HepG2 (cell line): ENCODE data around the gene GINS2. TPM values are rescaled to one million over a fixed set of nuclear protein-coding genes. Genes with fewer than 3 reads are reported as not detected.

ENCODE experiments used
- ATAC-seq: fragments of 200-7000 bp; cut with Tn5 transposase; 3 replicates; pipeline ENCODE4 v1.9.1; 2020; ENCODE audit warnings: mild to moderate bottlenecking, moderate library complexity
- BruUV-seq: library from RNA; stranded (reverse); fragments of 400-500 nt; replicated peaks from 2 replicates; lab custom pipeline; 2021; lab: Mats Ljungman, UMichigan
- CTCF ChIA-PET: fragments of 300-600 bp; formaldehyde crosslinking; extraction: SDS; loops from one replicate; lab custom pipeline; 2021; ENCODE audit warnings: low total read pairs, inconsistent platforms, low intra/inter-chr PET ratio; lab: Yijun Ruan, JAX
- POLR2A ChIA-PET: fragments of 350-600 bp; sonication (Branson Sonifier 250); formaldehyde crosslinking; loops from one replicate; lab custom pipeline; 2020; ENCODE audit warnings: antibody characterized with exemption, inconsistent platforms; lab: Yijun Ruan, JAX
- DNase-seq: peaks from one replicate; pipeline ENCODE4 v3.0.0-alpha.2; 2015; ENCODE audit warnings: low spot score
- FAIRE-seq: peaks from 3 replicates; lab custom pipeline; 2011; peaks lifted over from hg19 to GRCh38; lab: Jason Lieb, UNC
- H2AFZ ChIP-seq: one replicate; pipeline ENCODE4 v1.6.1; 2011; ENCODE audit warnings: low read length, inconsistent platforms
- H3K27ac ChIP-seq: fragments of 300-600 bp; 3 replicates; pipeline ENCODE4 v1.8.0; 2011; ENCODE audit warnings: mixed run types, mild to moderate bottlenecking, mixed read lengths, low read length, inconsistent platforms; ENCODE audit not compliant: insufficient read depth; ENCODE audit errors: extremely low read length
- H3K27me3 ChIP-seq, 2 experiments: fragments of 200-600 bp in 1 of 2; 2 replicates in 1 of 2; 3 replicates in 1 of 2; pipeline versions ENCODE4 v1.6.0 to v1.8.0; 2011; ENCODE audit warnings: low read length in 2 of 2, mild to moderate bottlenecking in 2 of 2, moderate library complexity in 2 of 2, inconsistent platforms in 1 of 2; ENCODE audit not compliant: insufficient read depth in 2 of 2, control insufficient read depth in 1 of 2
- H3K36me3 ChIP-seq, 2 experiments: fragments of 200-600 bp in 1 of 2; replicated peaks in 1 of 2; 2 replicates in 1 of 2; 3 replicates in 1 of 2; pipeline versions ENCODE4 v1.5.1 to v1.8.0; 2011; ENCODE audit warnings: low read length in 2 of 2, inconsistent platforms in 1 of 2; ENCODE audit not compliant: insufficient read depth in 2 of 2, control insufficient read depth in 1 of 2
- H3K4me1 ChIP-seq: 2 replicates; pipeline ENCODE4 v1.5.1; 2012; ENCODE audit warnings: low read length, inconsistent platforms; ENCODE audit not compliant: insufficient read depth
- H3K4me2 ChIP-seq: 2 replicates; pipeline ENCODE4 v1.6.0; 2011; ENCODE audit warnings: low read depth, low read length, inconsistent platforms
- H3K4me3 ChIP-seq, 3 experiments: fragments of 200-600 bp in 1 of 3; sonication (generic), shearing (Covaris generic) in 1 of 3; replicated peaks in 1 of 3; 2 replicates each; pipeline ENCODE4 v1.5.1; 2011 to 2016; ENCODE audit warnings: low read length in 3 of 3, inconsistent platforms in 2 of 3, low read depth in 2 of 3, mild to moderate bottlenecking in 2 of 3, control low read depth in 1 of 3, mixed read lengths in 1 of 3; ENCODE audit not compliant: insufficient read depth in 1 of 3
- H3K79me2 ChIP-seq: one replicate; pipeline ENCODE4 v1.6.1; 2011; ENCODE audit warnings: low read length, inconsistent platforms; ENCODE audit not compliant: insufficient read depth
- H3K9ac ChIP-seq: 2 replicates; pipeline ENCODE4 v1.6.0; 2011; ENCODE audit warnings: mild to moderate bottlenecking, low read depth, low read length, inconsistent platforms; ENCODE audit not compliant: insufficient read depth
- H3K9me3 ChIP-seq: 2 replicates; pipeline ENCODE4 v1.5.1; 2012; ENCODE audit warnings: mild to moderate bottlenecking, low read length
- H4K20me1 ChIP-seq: 2 replicates; pipeline ENCODE4 v1.6.0; 2011; ENCODE audit warnings: inconsistent platforms, mild to moderate bottlenecking, low read length, moderate library complexity; ENCODE audit not compliant: insufficient read depth
- NPAS2 ChIP-seq: sonication (generic); formaldehyde crosslinking; IDR thresholded peaks from 2 replicates; pipeline ENCODE4 v1.8.0; 2022; ENCODE audit warnings: mild to moderate bottlenecking, missing genetic modification reagents, borderline replicate concordance
- POLR2AphosphoS5 ChIP-seq: IDR thresholded peaks from 2 replicates; pipeline ENCODE4 v1.6.1; 2012; ENCODE audit warnings: low read depth, low read length
- YEATS2 ChIP-seq: sonication (generic); formaldehyde crosslinking; IDR thresholded peaks from 2 replicates; pipeline ENCODE4 v1.4.0; 2020; ENCODE audit warnings: missing genetic modification reagents, borderline replicate concordance
- ZNF326 ChIP-seq: sonication (generic); formaldehyde crosslinking; IDR thresholded peaks from 2 replicates; pipeline ENCODE4 v1.4.0; 2020; ENCODE audit warnings: missing genetic modification reagents, borderline replicate concordance
- WGBS: methylation state at CpG from one replicate; pipeline ENCODE4 v1.1.6; 2017; ENCODE audit warnings: low lambda C conversion rate; 5-methylcytosine and 5-hydroxymethylcytosine counted together
- in situ Hi-C: cut with HindIII; loops from 2 replicates; pipeline ENCODE4 v1.10.0; 2017; ENCODE audit warnings: low pct_unique_long_range_greater_than_20kb; ENCODE audit not compliant: extremely low pct_ligation_motif_present
- intact Hi-C: fragments of 100-400 bp; cut with micrococcal nuclease; formaldehyde crosslinking; loops from one replicate; pipeline ENCODE4 v1.10.0; 2022; ENCODE audit not compliant: unreplicated experiment
- polyA plus RNA-seq, 8 experiments: library from polyadenylated mRNA; depleted of rRNA in 3 of 8; stranded (reverse) in 7 of 8; unstranded in 1 of 8; fragments of >200 nt; fragmentation: Illumina TruSeq in 4 of 8; extraction: Trizol in 4 of 8; gene quantifications; 2 replicates each; pipeline versions ENCODE4 v1.2.1 to v1.2.3, GENCODE V29; 2011 to 2016; ENCODE audit warnings: low read depth in 4 of 8, missing spikeins in 1 of 8, mixed read lengths in 1 of 8; ENCODE audit not compliant: insufficient read depth in 1 of 8
- total RNA-seq, 5 experiments: library from RNA; depleted of rRNA; stranded (reverse); fragments of >200 nt; fragmentation: Illumina TruSeq; extraction: Trizol; gene quantifications; 2 replicates each; pipeline ENCODE4 v1.2.3, GENCODE V29; 2016; ENCODE audit warnings: low read depth in 1 of 5
- TF ChIP-seq, protein P1 (sequence below), 2 experiments: IDR thresholded peaks; 2 replicates each; pipeline ENCODE4 v1.6.1; 2011 to 2012; ENCODE audit warnings: low read length in 2 of 2, borderline replicate concordance in 1 of 2, low read depth in 1 of 2, mild to moderate bottlenecking in 1 of 2, moderate library complexity in 1 of 2
- TF ChIP-seq, protein P2 (sequence below): conservative IDR thresholded peaks from 2 replicates; pipeline ENCODE4 v1.6.1; 2018; ENCODE audit warnings: missing genetic modification reagents

Gene GINS2
- total and polyA plus RNA-seq, 2 of the 13 experiments (the other 11 are each of a cell fraction or from before 2014, with no cell fraction given): 10.6 to 48.3 TPM

DNA sequence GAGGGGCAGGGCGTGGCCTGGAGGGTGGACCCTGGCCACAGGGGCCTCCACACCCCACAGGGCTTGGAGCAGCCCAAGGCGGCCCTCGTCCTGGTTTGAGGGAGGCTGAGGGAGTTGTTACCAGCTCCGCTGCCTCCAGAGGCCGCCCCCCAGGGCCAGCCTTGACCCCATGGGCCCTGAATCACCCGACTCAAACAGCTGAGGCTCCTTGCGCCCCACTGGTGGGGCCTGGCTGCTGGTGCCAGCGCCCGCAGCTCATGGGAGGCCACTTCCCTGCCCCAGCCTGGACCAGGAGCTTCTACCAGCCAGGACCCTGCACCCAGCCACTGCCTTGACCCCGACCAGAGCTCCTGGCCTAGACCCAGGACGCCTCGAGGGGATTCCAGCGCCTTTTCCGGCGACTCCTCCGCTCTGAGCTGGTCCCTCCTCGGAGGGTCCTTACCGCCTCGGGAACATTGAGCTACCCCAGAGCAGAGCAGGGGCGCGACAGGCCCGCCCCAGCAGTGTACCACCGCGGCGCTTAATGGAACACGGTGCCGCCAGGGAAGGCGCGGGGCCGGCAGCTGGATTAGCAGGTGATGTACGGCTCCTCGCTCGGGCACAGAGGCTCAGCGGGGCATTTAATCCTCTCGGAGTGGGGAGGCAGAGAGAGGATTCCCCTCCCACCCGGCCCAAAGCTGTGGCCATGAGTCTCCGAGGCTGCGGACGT is 38.5 kb downstream of the GINS2 start (continued):
- TF ChIP-seq, protein P1, sequence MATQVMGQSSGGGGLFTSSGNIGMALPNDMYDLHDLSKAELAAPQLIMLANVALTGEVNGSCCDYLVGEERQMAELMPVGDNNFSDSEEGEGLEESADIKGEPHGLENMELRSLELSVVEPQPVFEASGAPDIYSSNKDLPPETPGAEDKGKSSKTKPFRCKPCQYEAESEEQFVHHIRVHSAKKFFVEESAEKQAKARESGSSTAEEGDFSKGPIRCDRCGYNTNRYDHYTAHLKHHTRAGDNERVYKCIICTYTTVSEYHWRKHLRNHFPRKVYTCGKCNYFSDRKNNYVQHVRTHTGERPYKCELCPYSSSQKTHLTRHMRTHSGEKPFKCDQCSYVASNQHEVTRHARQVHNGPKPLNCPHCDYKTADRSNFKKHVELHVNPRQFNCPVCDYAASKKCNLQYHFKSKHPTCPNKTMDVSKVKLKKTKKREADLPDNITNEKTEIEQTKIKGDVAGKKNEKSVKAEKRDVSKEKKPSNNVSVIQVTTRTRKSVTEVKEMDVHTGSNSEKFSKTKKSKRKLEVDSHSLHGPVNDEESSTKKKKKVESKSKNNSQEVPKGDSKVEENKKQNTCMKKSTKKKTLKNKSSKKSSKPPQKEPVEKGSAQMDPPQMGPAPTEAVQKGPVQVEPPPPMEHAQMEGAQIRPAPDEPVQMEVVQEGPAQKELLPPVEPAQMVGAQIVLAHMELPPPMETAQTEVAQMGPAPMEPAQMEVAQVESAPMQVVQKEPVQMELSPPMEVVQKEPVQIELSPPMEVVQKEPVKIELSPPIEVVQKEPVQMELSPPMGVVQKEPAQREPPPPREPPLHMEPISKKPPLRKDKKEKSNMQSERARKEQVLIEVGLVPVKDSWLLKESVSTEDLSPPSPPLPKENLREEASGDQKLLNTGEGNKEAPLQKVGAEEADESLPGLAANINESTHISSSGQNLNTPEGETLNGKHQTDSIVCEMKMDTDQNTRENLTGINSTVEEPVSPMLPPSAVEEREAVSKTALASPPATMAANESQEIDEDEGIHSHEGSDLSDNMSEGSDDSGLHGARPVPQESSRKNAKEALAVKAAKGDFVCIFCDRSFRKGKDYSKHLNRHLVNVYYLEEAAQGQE (IDR thresholded peaks at IDR 0.05; ENCODE audit: borderline replicate concordance in 1 of 2, low read depth in 1 of 2, low read length in 2 of 2): no peak
- no peak for TF ChIP-seq ZNF326 (CRISPR knock-in tag)

DNA sequence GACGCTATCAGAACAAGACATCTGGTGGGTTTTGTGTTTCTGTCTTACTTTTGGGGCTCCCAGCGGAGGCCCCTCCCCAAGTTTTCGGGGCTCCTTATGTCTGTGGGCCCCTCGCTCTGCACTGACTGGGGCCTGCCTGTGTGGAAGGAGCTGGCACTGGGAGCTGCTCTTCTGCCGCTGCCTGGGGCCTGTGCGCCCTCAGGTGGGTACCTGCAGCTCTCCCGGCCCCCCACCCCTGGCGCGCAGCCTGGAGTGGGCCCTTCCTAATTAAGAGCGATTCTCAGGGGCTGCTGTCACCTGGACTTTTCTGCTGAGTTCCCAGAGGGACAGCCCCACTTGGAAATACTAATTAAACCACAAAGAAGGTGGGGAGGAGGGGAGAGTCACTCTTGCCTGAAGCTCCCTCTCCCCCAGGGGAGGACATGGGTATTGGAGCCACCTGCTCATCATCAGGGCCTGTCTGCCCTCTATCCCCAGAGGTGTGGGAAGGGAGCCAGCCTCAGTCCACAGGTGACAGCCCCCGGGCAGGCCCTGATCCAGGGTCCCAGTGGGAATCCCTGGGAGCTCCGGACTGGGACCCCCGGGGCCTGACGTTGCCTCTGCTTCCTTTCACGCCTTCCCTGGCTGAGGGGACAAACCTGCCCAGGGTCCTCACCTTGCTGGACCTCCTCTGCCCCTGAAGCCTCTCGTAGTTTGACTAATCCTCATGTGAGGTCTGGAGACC is 39.2 kb downstream of the GINS2 start:
- intact Hi-C loops: no loop called here
- no peak for TF ChIP-seq YEATS2
- TF ChIP-seq POLR2AphosphoS5: no peak
- TF ChIP-seq, protein P2, sequence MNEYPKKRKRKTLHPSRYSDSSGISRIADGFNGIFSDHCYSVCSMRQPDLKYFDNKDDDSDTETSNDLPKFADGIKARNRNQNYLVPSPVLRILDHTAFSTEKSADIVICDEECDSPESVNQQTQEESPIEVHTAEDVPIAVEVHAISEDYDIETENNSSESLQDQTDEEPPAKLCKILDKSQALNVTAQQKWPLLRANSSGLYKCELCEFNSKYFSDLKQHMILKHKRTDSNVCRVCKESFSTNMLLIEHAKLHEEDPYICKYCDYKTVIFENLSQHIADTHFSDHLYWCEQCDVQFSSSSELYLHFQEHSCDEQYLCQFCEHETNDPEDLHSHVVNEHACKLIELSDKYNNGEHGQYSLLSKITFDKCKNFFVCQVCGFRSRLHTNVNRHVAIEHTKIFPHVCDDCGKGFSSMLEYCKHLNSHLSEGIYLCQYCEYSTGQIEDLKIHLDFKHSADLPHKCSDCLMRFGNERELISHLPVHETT (CRISPR knock-in tag): no peak
- no peak for TF ChIP-seq NPAS2 (CRISPR knock-in tag)
- ATAC-seq (no peak), FAIRE-seq (no peak), DNase-seq (no peak)
- H3K9ac ChIP-seq: no peak overlapping the region
- no TSS peak for BruUV-seq
- H3K4me2 ChIP-seq: no peak overlapping the region
- H3K36me3 ChIP-seq: peaks cover 35 to 41% of the 10 kb centered on the region in 2 experiments
- H3K4me1 ChIP-seq: peaks cover 36% of the 10 kb centered on the region
- peaks cover 16% of the 10 kb centered on the region for H3K79me2 ChIP-seq
- 96% methylated on average over 6 of the region's 16 CpGs for WGBS
- no peaks in the 10 kb centered on the region for H3K9me3 ChIP-seq
- peaks cover 76% of the 10 kb centered on the region for H4K20me1 ChIP-seq
- no peaks in the 10 kb centered on the region for H3K27me3 ChIP-seq
- ChIA-PET POLR2A (no interaction called here), CTCF (no interaction called here)
- no peak overlapping the region for H3K4me3 ChIP-seq
- no peak overlapping the region for H2AFZ ChIP-seq
- no peak overlapping the region for H3K27ac ChIP-seq
- in situ Hi-C loops: no loop called here
